Stimulated activated CD8-positive, alpha-beta memory T cell treated with anti-CD3 and anti-CD28 coated beads, Interleukin-12 subunit alpha, Interleukin-12 subunit beta, amount 100 ng/mL, for 24 hours (primary cell): ENCODE data around the gene PXMP4.
A peak's percentile ranks its signal among the peaks of the same experiment; 100 is the strongest.

Experiments
- DNase-seq: peaks from one replicate; pipeline ENCODE4 v3.0.0-alpha.2; 2020; ENCODE audit errors: extremely low read depth

The PXMP4 gene

GRCh38 chr20:33732166-33732970, 12.3 kb upstream of the PXMP4 start:
- peak; percentile 56 for DNase-seq

- DNase-seq: peak; percentile 64
Observed at GRCh38 chr20:33731693-33732165, 11.6 kb upstream of the PXMP4 start, which contains the start of gene ZNF341. TSS of gene ZNF341 (plus strand) at chr20:33731996. CDS start at chr20:33732022, 26 bp downstream.

- no peak for DNase-seq
Observed at GRCh38 chr20:33730946-33731692, 11.0 kb upstream of the PXMP4 start.

- no peak for DNase-seq
Observed at GRCh38 chr20:33729101-33729500, 9.0 kb upstream of the PXMP4 start.

GRCh38 chr20:33728463-33728862, 8.4 kb upstream of the PXMP4 start:
- no peak for DNase-seq

- no peak for DNase-seq
Observed at GRCh38 chr20:33727806-33728205, 7.7 kb upstream of the PXMP4 start.

- no peak for DNase-seq
Observed at GRCh38 chr20:33727115-33727479, 7.0 kb upstream of the PXMP4 start.

- DNase-seq: no peak
Observed at GRCh38 chr20:33725607-33726264, 5.6 kb upstream of the PXMP4 start.

- no peak for DNase-seq
Observed at GRCh38 chr20:33724439-33725094, 4.5 kb upstream of the PXMP4 start.

- DNase-seq: no peak
Observed at GRCh38 chr20:33721391-33722140, 1.5 kb upstream of the PXMP4 start.

- DNase-seq: no peak
Observed at GRCh38 chr20:33719277-33719988, 677 bp downstream of the PXMP4 start.

- no peak for DNase-seq
Observed at GRCh38 chr20:33716498-33716897, 3.6 kb downstream of the PXMP4 start.

GRCh38 chr20:33713865-33714367, 6.2 kb downstream of the PXMP4 start:
- DNase-seq: no peak

- no peak for DNase-seq
Observed at GRCh38 chr20:33711446-33711738, 8.7 kb downstream of the PXMP4 start.

- no peak for DNase-seq
Observed at GRCh38 chr20:33710681-33711445, 9.2 kb downstream of the PXMP4 start.

GRCh38 chr20:33709905-33710541, 10.1 kb downstream of the PXMP4 start:
- no peak for DNase-seq

- no peak for DNase-seq
Observed at GRCh38 chr20:33709398-33709797, 10.7 kb downstream of the PXMP4 start.

GRCh38 chr20:33707668-33708067, 12.4 kb downstream of the PXMP4 start:
- no peak for DNase-seq

GRCh38 chr20:33704197-33704924, 15.7 kb downstream of the PXMP4 start:
- DNase-seq: no peak
